Esophagus mucosa (tissue), 1 donor: ENCODE measurements around the gene FAM227A. TPM values are rescaled to one million over a fixed set of nuclear protein-coding genes. Genes with fewer than 3 reads are reported as not detected.

Experiments
- ATAC-seq: fragments of 200-7000 bp; cut with Tn5 transposase; one replicate; pipeline ENCODE4 v1.9.1; 2020
- total RNA-seq: library from RNA; stranded (reverse); gene quantifications from one replicate; pipeline ENCODE4 v1.2.4, GENCODE V29; 2023
- donor health status: DM: yes; HTN: yes; CAD: no.

FAM227A gene
- total RNA-seq, 1 donor from 2014 or later: 0.72 TPM

- no peak for ATAC-seq
Observed at GRCh38 chr22:38531251-38531938, 124.8 kb downstream of the FAM227A start.

Other genes starting within 250 kb of the FAM227A start
- not detected for gene KCNJ4, start 201.2 kb downstream of the FAM227A start, total RNA-seq
- gene KDELR3, start 188.3 kb downstream of the FAM227A start, total RNA-seq: 3.2 TPM
- gene DDX17, start 150.1 kb downstream of the FAM227A start, total RNA-seq: 183 TPM
- 1.1 TPM for gene DMC1, start 86.2 kb downstream of the FAM227A start, total RNA-seq
- gene CBY1, start 246 bp upstream of the FAM227A start, total RNA-seq: 18.4 TPM
- gene TOMM22, start 25.6 kb upstream of the FAM227A start, total RNA-seq: 90.9 TPM
- gene JOSD1, start 44.6 kb upstream of the FAM227A start, total RNA-seq: 25.6 TPM
- 20.0 TPM for gene GTPBP1, start 49.6 kb upstream of the FAM227A start, total RNA-seq
- gene SUN2, start 99.6 kb upstream of the FAM227A start, total RNA-seq: 94.2 TPM
- gene DNAL4, start 137.8 kb upstream of the FAM227A start, total RNA-seq: 13.2 TPM
- gene NPTXR, start 187.6 kb upstream of the FAM227A start, total RNA-seq: 0.44 TPM
- gene CBX6, start 215.8 kb upstream of the FAM227A start, total RNA-seq: 5.6 TPM